Measurements from ENCODE around the gene CASQ2.

DNA sequence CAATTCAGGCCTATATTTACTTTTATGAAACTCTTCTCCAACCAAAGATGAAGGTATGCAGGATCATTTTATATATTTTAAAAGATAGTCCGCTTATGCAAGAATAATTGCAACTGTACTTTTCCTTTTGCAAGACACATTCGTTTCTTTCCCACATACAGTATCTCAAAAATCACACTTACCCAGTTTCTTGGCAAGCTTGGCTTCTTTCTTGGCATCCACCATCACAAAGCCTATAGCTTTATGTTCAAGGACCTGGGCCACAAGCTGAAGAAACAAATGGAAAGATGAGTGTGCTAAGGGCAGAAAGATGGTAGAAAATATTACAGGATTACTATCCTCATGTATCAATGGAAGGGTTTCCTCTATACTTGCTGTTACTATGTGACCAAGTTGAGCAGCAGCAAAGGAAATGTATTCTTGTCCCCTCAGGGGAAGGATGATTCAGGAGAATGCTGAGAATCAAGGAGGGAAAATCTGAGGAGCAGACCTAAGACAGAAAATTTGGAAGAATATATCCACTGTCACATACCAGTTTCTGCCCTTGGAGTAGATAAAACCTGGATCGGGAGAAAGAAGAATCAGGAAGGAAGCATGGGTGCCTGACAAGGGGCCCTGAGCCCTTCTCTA lies 23.8 kb downstream of the CASQ2 start:
- TF ChIP-seq, protein P1, sequence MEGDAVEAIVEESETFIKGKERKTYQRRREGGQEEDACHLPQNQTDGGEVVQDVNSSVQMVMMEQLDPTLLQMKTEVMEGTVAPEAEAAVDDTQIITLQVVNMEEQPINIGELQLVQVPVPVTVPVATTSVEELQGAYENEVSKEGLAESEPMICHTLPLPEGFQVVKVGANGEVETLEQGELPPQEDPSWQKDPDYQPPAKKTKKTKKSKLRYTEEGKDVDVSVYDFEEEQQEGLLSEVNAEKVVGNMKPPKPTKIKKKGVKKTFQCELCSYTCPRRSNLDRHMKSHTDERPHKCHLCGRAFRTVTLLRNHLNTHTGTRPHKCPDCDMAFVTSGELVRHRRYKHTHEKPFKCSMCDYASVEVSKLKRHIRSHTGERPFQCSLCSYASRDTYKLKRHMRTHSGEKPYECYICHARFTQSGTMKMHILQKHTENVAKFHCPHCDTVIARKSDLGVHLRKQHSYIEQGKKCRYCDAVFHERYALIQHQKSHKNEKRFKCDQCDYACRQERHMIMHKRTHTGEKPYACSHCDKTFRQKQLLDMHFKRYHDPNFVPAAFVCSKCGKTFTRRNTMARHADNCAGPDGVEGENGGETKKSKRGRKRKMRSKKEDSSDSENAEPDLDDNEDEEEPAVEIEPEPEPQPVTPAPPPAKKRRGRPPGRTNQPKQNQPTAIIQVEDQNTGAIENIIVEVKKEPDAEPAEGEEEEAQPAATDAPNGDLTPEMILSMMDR (IDR thresholded peaks at IDR 0.05) = no peak
- no peak for TF ChIP-seq TCF12 (IDR thresholded peaks at IDR 0.05)
- TF ChIP-seq ZBTB33 (IDR thresholded peaks at IDR 0.05; ENCODE audit: borderline replicate concordance, low read depth) = no peak
- TF ChIP-seq MAX (IDR thresholded peaks at IDR 0.05; ENCODE audit: low read depth) = no peak
- TF ChIP-seq CHD2 (IDR thresholded peaks at IDR 0.05; ENCODE audit: low read length, partially characterized antibody) = no peak
- no peak for TF ChIP-seq FOXM1 (IDR thresholded peaks at IDR 0.05; ENCODE audit: low read depth)
- TF ChIP-seq EP300 (IDR thresholded peaks at IDR 0.05; ENCODE audit: borderline replicate concordance in 1 of 2, low read depth in 1 of 2, low read length in 1 of 2) = no peak
- TF ChIP-seq, protein P2, sequence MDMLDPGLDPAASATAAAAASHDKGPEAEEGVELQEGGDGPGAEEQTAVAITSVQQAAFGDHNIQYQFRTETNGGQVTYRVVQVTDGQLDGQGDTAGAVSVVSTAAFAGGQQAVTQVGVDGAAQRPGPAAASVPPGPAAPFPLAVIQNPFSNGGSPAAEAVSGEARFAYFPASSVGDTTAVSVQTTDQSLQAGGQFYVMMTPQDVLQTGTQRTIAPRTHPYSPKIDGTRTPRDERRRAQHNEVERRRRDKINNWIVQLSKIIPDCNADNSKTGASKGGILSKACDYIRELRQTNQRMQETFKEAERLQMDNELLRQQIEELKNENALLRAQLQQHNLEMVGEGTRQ (IDR thresholded peaks at IDR 0.05; ENCODE audit: borderline replicate concordance, low read depth, low read length) = no peak
- TF ChIP-seq TAF1 (IDR thresholded peaks at IDR 0.05; ENCODE audit: borderline replicate concordance, low read depth, low read length) = no peak
- TF ChIP-seq EZH2phosphoT487 (IDR thresholded peaks at IDR 0.05; ENCODE audit: borderline replicate concordance, low read depth) = no peak
- TF ChIP-seq GABPA (IDR thresholded peaks at IDR 0.05; ENCODE audit: low read depth) = no peak

All from SK-N-SH (cell line).